Vagina (tissue), 2 donors: ENCODE results near the gene ZNF778. TPM values are rescaled to one million over a fixed set of nuclear protein-coding genes. Genes with fewer than 3 reads are reported as not detected.

Experiments
- DNase-seq, 2 donors: peaks; one replicate each; pipeline ENCODE4 v3.0.0-alpha.2; 2017; ENCODE audit errors: extremely low spot score in 2 of 2
- H3K27ac ChIP-seq: fragments of 200-600 bp; sonication (generic); one replicate; pipeline ENCODE4 v1.5.1; 2019
- H3K27me3 ChIP-seq: fragments of 200-600 bp; sonication (generic); one replicate; pipeline ENCODE4 v1.5.1; 2019
- H3K36me3 ChIP-seq, 2 donors: fragments of 200-600 bp; sonication (generic); one replicate each; pipeline ENCODE4 v1.5.1; 2017 to 2019
- H3K4me1 ChIP-seq: fragments of 200-600 bp; sonication (generic); one replicate; pipeline ENCODE4 v1.5.1; 2019
- H3K4me3 ChIP-seq, 2 donors: fragments of 200-600 bp; sonication (generic); 1 replicate in 1 of 2; 2 replicates in 1 of 2; pipeline ENCODE4 v1.5.1; 2016 to 2019
- H3K9me3 ChIP-seq: fragments of 200-600 bp; sonication (generic); one replicate; pipeline ENCODE4 v1.5.1; 2019
- POLR2A ChIP-seq, 2 donors: fragments of 450-650 bp; IDR thresholded peaks; one replicate each; pipeline ENCODE4 v1.6.1; 2017; ENCODE audit warnings: antibody characterized with exemption in 2 of 2, mild to moderate bottlenecking in 2 of 2, moderate library complexity in 2 of 2
- POLR2AphosphoS5 ChIP-seq, 2 donors: sonication (generic); formaldehyde crosslinking; IDR thresholded peaks; one replicate each; pipeline ENCODE4 v1.9.0; 2017; ENCODE audit warnings: antibody characterized with exemption in 2 of 2, mild to moderate bottlenecking in 2 of 2, low read depth in 1 of 2; ENCODE audit not compliant: insufficient read depth in 1 of 2
- intact Hi-C: fragments of 100-400 bp; cut with DNase I; formaldehyde crosslinking; loops from one replicate; pipeline ENCODE4 v1.15.1; 2023
- total RNA-seq: library from RNA; depleted of rRNA; stranded (reverse); fragments of >200 nt; gene quantifications from one replicate; pipeline ENCODE4 v1.2.3, GENCODE V29; 2016
- TF ChIP-seq, protein P1 (sequence below), 3 experiments: fragments of 450-650 bp in 2 of 3; fragments of 200-600 bp in 1 of 3; sonication (generic) in 1 of 3; IDR thresholded peaks; one replicate each; pipeline ENCODE4 v1.5.1; 2017 to 2019; ENCODE audit warnings: antibody characterized with exemption in 3 of 3, mild to moderate bottlenecking in 2 of 3, moderate library complexity in 2 of 3

Gene ZNF778
- total RNA-seq, 1 donor from 2014 or later: 6.6 TPM

DNA sequence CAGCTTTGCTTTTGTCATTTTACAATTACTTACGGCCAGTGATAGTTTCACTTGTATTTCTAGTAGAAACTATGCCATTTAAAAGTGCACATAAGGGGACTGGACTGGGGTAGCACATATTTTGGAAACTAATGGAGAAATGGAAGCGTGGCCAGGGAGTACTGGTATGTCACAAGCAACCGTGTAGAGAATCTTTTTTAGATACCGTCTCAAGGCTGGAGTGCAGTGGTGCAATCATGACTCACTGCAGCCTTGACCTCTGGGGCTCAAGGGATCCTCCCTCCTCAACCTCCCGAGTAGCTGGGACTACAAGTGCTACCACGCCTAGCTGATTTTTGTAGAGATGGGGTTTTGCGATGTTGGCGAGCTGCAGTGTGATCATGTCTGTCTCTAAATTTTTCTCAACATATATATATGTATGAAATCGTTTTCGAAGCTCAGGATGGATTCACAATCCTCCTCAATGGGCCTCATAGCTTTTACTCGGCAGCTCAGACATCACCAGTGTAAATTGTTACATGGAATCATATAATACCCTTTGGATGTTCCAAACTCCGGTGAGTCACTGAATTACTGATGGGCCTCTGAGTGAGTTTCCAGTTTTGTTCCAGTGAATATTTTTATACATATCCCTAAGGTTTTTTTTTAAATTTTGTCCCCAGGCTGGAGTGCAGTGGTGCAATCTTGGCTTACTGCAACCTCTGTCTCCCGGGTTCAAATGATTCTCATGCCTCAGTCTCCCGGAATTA lies 51.7 kb downstream of the ZNF778 start:
- Histone ChIP-seq H3K36me3 (peaks cover 4 to 65% of the 10 kb centered on the region in 2 donors), H3K4me1 (no peaks in the 10 kb centered on the region), H3K4me3 (no peak overlapping the region), H3K27ac (peak overlapping the region; percentile 55), H3K9me3 (no peaks in the 10 kb centered on the region), H3K27me3 (no peaks in the 10 kb centered on the region)
- intact Hi-C loops: no loop called here
- TF ChIP-seq POLR2AphosphoS5 (IDR thresholded peaks at IDR 0.05; ENCODE audit: insufficient read depth in 1 of 2, low read depth in 1 of 2) (no peak), POLR2A (IDR thresholded peaks at IDR 0.05) (no peak)
- TF ChIP-seq, protein P1, sequence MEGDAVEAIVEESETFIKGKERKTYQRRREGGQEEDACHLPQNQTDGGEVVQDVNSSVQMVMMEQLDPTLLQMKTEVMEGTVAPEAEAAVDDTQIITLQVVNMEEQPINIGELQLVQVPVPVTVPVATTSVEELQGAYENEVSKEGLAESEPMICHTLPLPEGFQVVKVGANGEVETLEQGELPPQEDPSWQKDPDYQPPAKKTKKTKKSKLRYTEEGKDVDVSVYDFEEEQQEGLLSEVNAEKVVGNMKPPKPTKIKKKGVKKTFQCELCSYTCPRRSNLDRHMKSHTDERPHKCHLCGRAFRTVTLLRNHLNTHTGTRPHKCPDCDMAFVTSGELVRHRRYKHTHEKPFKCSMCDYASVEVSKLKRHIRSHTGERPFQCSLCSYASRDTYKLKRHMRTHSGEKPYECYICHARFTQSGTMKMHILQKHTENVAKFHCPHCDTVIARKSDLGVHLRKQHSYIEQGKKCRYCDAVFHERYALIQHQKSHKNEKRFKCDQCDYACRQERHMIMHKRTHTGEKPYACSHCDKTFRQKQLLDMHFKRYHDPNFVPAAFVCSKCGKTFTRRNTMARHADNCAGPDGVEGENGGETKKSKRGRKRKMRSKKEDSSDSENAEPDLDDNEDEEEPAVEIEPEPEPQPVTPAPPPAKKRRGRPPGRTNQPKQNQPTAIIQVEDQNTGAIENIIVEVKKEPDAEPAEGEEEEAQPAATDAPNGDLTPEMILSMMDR (IDR thresholded peaks at IDR 0.05): no peak
- DNase-seq: no peak

- no peak for DNase-seq
- no peak overlapping the region for H3K4me3 ChIP-seq
- no peaks in the 10 kb centered on the region for H3K4me1 ChIP-seq
- H3K36me3 ChIP-seq: peaks cover 4 to 74% of the 10 kb centered on the region in 2 donors
- no peaks in the 10 kb centered on the region for H3K27me3 ChIP-seq
- TF ChIP-seq, protein P1 (IDR thresholded peaks at IDR 0.05): no peak
- TF ChIP-seq POLR2AphosphoS5 (IDR thresholded peaks at IDR 0.05; ENCODE audit: insufficient read depth in 1 of 2, low read depth in 1 of 2): no peak
- TF ChIP-seq POLR2A (IDR thresholded peaks at IDR 0.05): no peak
- no peaks in the 10 kb centered on the region for H3K9me3 ChIP-seq
- intact Hi-C loops: no loop called here
- H3K27ac ChIP-seq: peak overlapping the region; percentile 55
Observed at GRCh38 chr16:89269805-89270665, 52.5 kb downstream of the ZNF778 start.

- Histone ChIP-seq H3K27me3 (no peaks in the 10 kb centered on the region), H3K4me3 (no peak overlapping the region), H3K9me3 (no peaks in the 10 kb centered on the region), H3K4me1 (no peaks in the 10 kb centered on the region), H3K27ac (no peak overlapping the region), H3K36me3 (peaks cover 4 to 69% of the 10 kb centered on the region in 2 donors)
- TF ChIP-seq POLR2AphosphoS5 (IDR thresholded peaks at IDR 0.05; ENCODE audit: insufficient read depth in 1 of 2, low read depth in 1 of 2): no peak
- no peak for TF ChIP-seq POLR2A (IDR thresholded peaks at IDR 0.05)
- TF ChIP-seq, protein P1 (IDR thresholded peaks at IDR 0.05): no peak
- intact Hi-C loops: no loop called here
- DNase-seq: no peak
Observed at GRCh38 chr16:89270666-89271345, 53.3 kb downstream of the ZNF778 start.

- TF ChIP-seq POLR2AphosphoS5 (IDR thresholded peaks at IDR 0.05; ENCODE audit: insufficient read depth in 1 of 2, low read depth in 1 of 2) (no peak), POLR2A (IDR thresholded peaks at IDR 0.05) (no peak)
- TF ChIP-seq, protein P1 (IDR thresholded peaks at IDR 0.05): no peak
- no peak for DNase-seq
- H3K4me3 ChIP-seq: no peak overlapping the region
- no peak overlapping the region for H3K27ac ChIP-seq
- no peaks in the 10 kb centered on the region for H3K9me3 ChIP-seq
- H3K4me1 ChIP-seq: no peaks in the 10 kb centered on the region
- no peaks in the 10 kb centered on the region for H3K27me3 ChIP-seq
- H3K36me3 ChIP-seq: peaks cover 4 to 56% of the 10 kb centered on the region in 2 donors
- intact Hi-C loops: no loop called here
Observed at GRCh38 chr16:89272631-89273030, 55.1 kb downstream of the ZNF778 start.
